T-cell (primary cell): ENCODE measurements around the gene DMRTA2. TPM values are rescaled to one million over a fixed set of nuclear protein-coding genes. Genes with fewer than 3 reads are reported as not detected.

Source experiments
- ATAC-seq, 4 experiments: fragments of 200-7000 bp in 3 of 4; fragments of 150-1000 bp in 1 of 4; cut with Tn5 transposase; replicated peaks in 1 of 4; 1 replicate in 3 of 4; 2 replicates in 1 of 4; pipeline ENCODE4 v1.10.0; 2021; ENCODE audit warnings: moderate library complexity in 3 of 4, mild to moderate bottlenecking in 2 of 4, moderate number of reproducible peaks in 1 of 4
- CTCF ChIA-PET, 2 donors: fragments of 300-600 bp; sonication (Branson Sonifier 250); formaldehyde crosslinking; loops; one replicate each; lab custom pipeline; 2022; ENCODE audit warnings: antibody characterized with exemption in 2 of 2; lab: Charles Lee
- POLR2A ChIA-PET, 2 donors: fragments of 300-600 bp; sonication (Branson Sonifier 250); formaldehyde crosslinking; loops; one replicate each; lab custom pipeline; 2022; ENCODE audit warnings: antibody characterized with exemption in 2 of 2; lab: Charles Lee
- DNase-seq, 35 experiments: peaks; one replicate each; pipeline versions ENCODE4 v3.0.0 to v3.0.0-alpha.2; 2013 to 2023
- H3K27ac ChIP-seq: one replicate; pipeline ENCODE4 v1.5.1; 2013; ENCODE audit warnings: low read length
- H3K27me3 ChIP-seq, 2 experiments: replicated peaks in 1 of 2; 1 replicate in 1 of 2; 2 replicates in 1 of 2; pipeline versions ENCODE4 v1.6.1 to v1.7.0; 2013; ENCODE audit warnings: low read length in 1 of 2, mixed read lengths in 1 of 2; ENCODE audit not compliant: control insufficient read depth in 2 of 2, insufficient read depth in 2 of 2; ENCODE audit errors: extremely low read depth in 1 of 2
- H3K36me3 ChIP-seq, 2 donors: 1 replicate in 1 of 2; 2 replicates in 1 of 2; pipeline versions ENCODE4 v1.6.1 to v1.7.0; 2013; ENCODE audit warnings: low read length in 1 of 2; ENCODE audit not compliant: control insufficient read depth in 2 of 2, insufficient read depth in 1 of 2; ENCODE audit errors: extremely low read depth in 1 of 2
- H3K4me1 ChIP-seq, 2 experiments: 1 replicate in 1 of 2; 2 replicates in 1 of 2; pipeline versions ENCODE4 v1.6.1 to v1.7.0; 2013; ENCODE audit warnings: low read length in 2 of 2, mixed read lengths in 1 of 2; ENCODE audit not compliant: insufficient read depth in 2 of 2, control insufficient read depth in 1 of 2; ENCODE audit errors: extremely low read depth in 1 of 2
- H3K4me3 ChIP-seq, 2 donors: 1 replicate in 1 of 2; 2 replicates in 1 of 2; pipeline versions ENCODE4 v1.5.1 to v1.7.0; 2013; ENCODE audit warnings: mild to moderate bottlenecking in 2 of 2, low read length in 1 of 2, moderate library complexity in 1 of 2; ENCODE audit not compliant: control insufficient read depth in 1 of 2; ENCODE audit errors: extremely low read depth in 1 of 2
- H3K9me3 ChIP-seq: 2 replicates; pipeline ENCODE4 v1.7.0; 2013
- H3K27ac Mint-ChIP-seq, 2 donors: one replicate each; pipeline ENCODE4 v1.8.0; 2020 to 2021; ENCODE audit warnings: mild to moderate bottlenecking in 2 of 2, mixed read lengths in 2 of 2
- H3K27me3 Mint-ChIP-seq, 2 donors: one replicate each; pipeline ENCODE4 v1.8.0; 2021 to 2022; ENCODE audit warnings: mixed read lengths in 2 of 2
- H3K36me3 Mint-ChIP-seq: one replicate; pipeline ENCODE4 v1.8.0; 2021; ENCODE audit warnings: mixed read lengths
- H3K4me1 Mint-ChIP-seq, 3 donors: one replicate each; pipeline ENCODE4 v1.8.0; 2020 to 2022; ENCODE audit warnings: mixed read lengths in 3 of 3, mild to moderate bottlenecking in 1 of 3
- H3K4me3 Mint-ChIP-seq, 3 donors: one replicate each; pipeline ENCODE4 v1.8.0; 2020 to 2022; ENCODE audit warnings: mild to moderate bottlenecking in 3 of 3, mixed read lengths in 3 of 3, moderate library complexity in 3 of 3
- H3K9me3 Mint-ChIP-seq, 3 donors: one replicate each; pipeline ENCODE4 v1.8.0; 2020 to 2022; ENCODE audit warnings: mixed read lengths in 3 of 3
- WGBS: methylation state at CpG from one replicate; pipeline ENCODE4 v1.1.5; 2013; ENCODE audit warnings: missing lambda C conversion rate; ENCODE audit not compliant: insufficient coverage; 5-methylcytosine and 5-hydroxymethylcytosine counted together
- total RNA-seq, 35 experiments: library from RNA in 6 of 35; stranded (reverse) in 6 of 35; fragments of 120-200 nt in 1 of 35; gene quantifications; one replicate each; pipeline versions ENCODE4 v1.2.1 to v1.2.4 and lab custom pipeline; 2013 to 2026

Gene DMRTA2
- total RNA-seq, 5 donors from 2014 or later (not counting 1 experiment from before 2014, with no cell fraction given) = not detected

- WGBS = 80% methylated on average over 1 of the region's 2 CpGs
- POLR2A ChIA-PET = no interaction called here
- CTCF ChIA-PET = no interaction called here
- ATAC-seq (no peak), DNase-seq (no peak)
- H3K9me3 Mint-ChIP-seq = peaks cover 0 to 4% (median 3%) of the 10 kb centered on the region in 3 donors
- no peaks in the 10 kb centered on the region for H3K36me3 ChIP-seq
- no peaks in the 10 kb centered on the region for H3K9me3 ChIP-seq
- peaks cover 7 to 12% of the 10 kb centered on the region in 2 donors for H3K27me3 Mint-ChIP-seq
- no peak overlapping the region for H3K27ac ChIP-seq
- no peaks in the 10 kb centered on the region for H3K4me1 Mint-ChIP-seq
- no peak overlapping the region for H3K4me3 Mint-ChIP-seq
- no peak overlapping the region for H3K4me3 ChIP-seq
- H3K27me3 ChIP-seq = no peaks in the 10 kb centered on the region
- H3K4me1 ChIP-seq = no peaks in the 10 kb centered on the region
- H3K36me3 Mint-ChIP-seq = no peaks in the 10 kb centered on the region
- H3K27ac Mint-ChIP-seq = no peak overlapping the region
Observed at GRCh38 chr1:50378770-50379169, 44.5 kb downstream of the DMRTA2 start.

- no peaks in the 10 kb centered on the region for H3K9me3 ChIP-seq
- no peak for DNase-seq
- H3K27me3 ChIP-seq = peaks cover 0 to 23% of the 10 kb centered on the region in 2 experiments
- H3K4me3 Mint-ChIP-seq = no peak overlapping the region
- H3K27ac ChIP-seq = no peak overlapping the region
- no CpG with 5 or more reads among the region's 1 CpG for WGBS
- H3K4me1 Mint-ChIP-seq = no peaks in the 10 kb centered on the region
- no peaks in the 10 kb centered on the region for H3K36me3 ChIP-seq
- no peak overlapping the region for H3K4me3 ChIP-seq
- no peak for ATAC-seq
- peaks cover 33 to 42% of the 10 kb centered on the region in 2 donors for H3K27me3 Mint-ChIP-seq
- H3K27ac Mint-ChIP-seq = no peak overlapping the region
- H3K36me3 Mint-ChIP-seq = no peaks in the 10 kb centered on the region
- H3K4me1 ChIP-seq = peaks cover 0 to under 1% of the 10 kb centered on the region in 2 experiments
- ChIA-PET CTCF (no interaction called here), POLR2A (interaction anchor here in 1 of 2 donors (0.5 kb wide), 1 partner anchor 66 kb away, joined by 3 read pairs; no protein-coding TSS in a partner anchor)
- peaks cover 0 to 4% (median 3%) of the 10 kb centered on the region in 3 donors for H3K9me3 Mint-ChIP-seq
Observed at GRCh38 chr1:50373532-50373931, 49.7 kb downstream of the DMRTA2 start.

- POLR2A ChIA-PET = no interaction called here
- H3K4me3 Mint-ChIP-seq = no peak overlapping the region
- CTCF ChIA-PET = interaction anchor here in 1 of 2 donors (0.6 kb wide), 1 partner anchor 87 kb away, joined by 3 read pairs; no protein-coding TSS in a partner anchor
Observed at GRCh38 chr1:50371749-50372148, 51.5 kb downstream of the DMRTA2 start.

GRCh38 chr1:50369830-50370229 is 53.4 kb downstream of the DMRTA2 start:
- CTCF ChIA-PET = no interaction called here
- Mint-ChIP-seq H3K4me3 (no peak overlapping the region), H3K9me3 (no peaks in the 10 kb centered on the region), H3K27ac (no peak overlapping the region), H3K4me1 (peaks cover 0 to 2% (median 0%) of the 10 kb centered on the region in 3 donors), H3K36me3 (no peaks in the 10 kb centered on the region), H3K27me3 (peaks cover 38 to 45% of the 10 kb centered on the region in 2 donors)
- no peak overlapping the region for H3K27ac ChIP-seq
- no peak for DNase-seq
- 87% methylated on average over 4 of the region's 7 CpGs for WGBS
- no peak overlapping the region for H3K4me3 ChIP-seq
- no peaks in the 10 kb centered on the region for H3K36me3 ChIP-seq
- peaks cover 6 to 36% of the 10 kb centered on the region in 2 experiments for H3K27me3 ChIP-seq
- H3K9me3 ChIP-seq = no peaks in the 10 kb centered on the region
- H3K4me1 ChIP-seq = peaks cover 0 to 5% of the 10 kb centered on the region in 2 experiments
- ATAC-seq = no peak
- POLR2A ChIA-PET = no interaction called here

More at GRCh38 chr1:50371749-50372148, 51.5 kb downstream of the DMRTA2 start:
- Mint-ChIP-seq H3K27ac (no peak overlapping the region), H3K4me1 (peaks cover 0 to 2% (median 0%) of the 10 kb centered on the region in 3 donors), H3K27me3 (peaks cover 41 to 42% of the 10 kb centered on the region in 2 donors), H3K9me3 (peaks cover 0 to 4% (median 3%) of the 10 kb centered on the region in 3 donors), H3K36me3 (no peaks in the 10 kb centered on the region)
- Histone ChIP-seq H3K4me3 (no peak overlapping the region), H3K27me3 (peaks cover 2 to 32% of the 10 kb centered on the region in 2 experiments), H3K9me3 (no peaks in the 10 kb centered on the region), H3K27ac (no peak overlapping the region), H3K4me1 (peaks cover 0 to 5% of the 10 kb centered on the region in 2 experiments), H3K36me3 (no peaks in the 10 kb centered on the region)
- WGBS = 66% methylated on average over 3 of the region's 3 CpGs
- DNase-seq (no peak), ATAC-seq (no peak)

- H3K27me3 Mint-ChIP-seq = peaks cover 45% of the 10 kb centered on the region in 2 donors
- 93% methylated on average over 2 of the region's 5 CpGs for WGBS
- CTCF ChIA-PET = no interaction called here
Observed at GRCh38 chr1:50369008-50369634, 54.1 kb downstream of the DMRTA2 start.

GRCh38 chr1:50368179-50369007 is 54.9 kb downstream of the DMRTA2 start:
- CTCF ChIA-PET = interaction anchor here in 1 of 2 donors (0.6 kb wide), 1 partner anchor 1429 kb away, joined by 3 read pairs; no protein-coding TSS in a partner anchor

More at GRCh38 chr1:50369008-50369634, 54.1 kb downstream of the DMRTA2 start:
- Histone ChIP-seq H3K36me3 (no peaks in the 10 kb centered on the region), H3K27me3 (peaks cover 6 to 36% of the 10 kb centered on the region in 2 experiments), H3K27ac (no peak overlapping the region), H3K4me1 (peaks cover 0 to 5% of the 10 kb centered on the region in 2 experiments), H3K4me3 (no peak overlapping the region), H3K9me3 (no peaks in the 10 kb centered on the region)
- POLR2A ChIA-PET = no interaction called here
- Mint-ChIP-seq H3K4me3 (no peak overlapping the region), H3K27ac (no peak overlapping the region), H3K9me3 (no peaks in the 10 kb centered on the region), H3K36me3 (no peaks in the 10 kb centered on the region), H3K4me1 (peaks cover 0 to 2% (median 0%) of the 10 kb centered on the region in 3 donors)
- DNase-seq = no peak
- no peak for ATAC-seq

More at GRCh38 chr1:50368179-50369007, 54.9 kb downstream of the DMRTA2 start:
- Histone ChIP-seq H3K4me3 (no peak overlapping the region), H3K27me3 (peaks cover 6 to 36% of the 10 kb centered on the region in 2 experiments), H3K36me3 (no peaks in the 10 kb centered on the region), H3K4me1 (peaks cover 0 to 5% of the 10 kb centered on the region in 2 experiments), H3K27ac (no peak overlapping the region), H3K9me3 (no peaks in the 10 kb centered on the region)
- H3K9me3 Mint-ChIP-seq = no peaks in the 10 kb centered on the region
- H3K4me3 Mint-ChIP-seq = no peak overlapping the region
- H3K27ac Mint-ChIP-seq = no peak overlapping the region
- POLR2A ChIA-PET = no interaction called here
- WGBS = 28% methylated on average over 18 of the region's 31 CpGs
- no peak for ATAC-seq
- peaks cover 0 to 2% (median 0%) of the 10 kb centered on the region in 3 donors for H3K4me1 Mint-ChIP-seq
- no peaks in the 10 kb centered on the region for H3K36me3 Mint-ChIP-seq
- peak in 16 of 35 experiments; percentile 3 to 41 (median 11) for DNase-seq
- H3K27me3 Mint-ChIP-seq = peaks cover 42 to 46% of the 10 kb centered on the region in 2 donors
